Prostate gland (tissue), 2 donors: ENCODE data around the gene ARHGAP21. TPM values are rescaled to one million over a fixed set of nuclear protein-coding genes. Genes with fewer than 3 reads are reported as not detected.

ENCODE experiments used
- DNase-seq: peaks from one replicate; pipeline ENCODE4 v3.0.0-alpha.2; 2019; ENCODE audit warnings: low spot score
- H3K27ac ChIP-seq, 2 donors: fragments of 200-600 bp; sonication (generic); 2 replicates each; pipeline ENCODE4 v1.5.1; 2017 to 2019
- H3K27me3 ChIP-seq: fragments of 200-600 bp; sonication (generic); replicated peaks from 2 replicates; pipeline ENCODE4 v1.5.1; 2019; ENCODE audit not compliant: insufficient read depth
- H3K36me3 ChIP-seq, 2 donors: fragments of 200-600 bp; sonication (generic); 1 replicate in 1 of 2; 2 replicates in 1 of 2; pipeline versions ENCODE4 v1.5.1 to v1.8.1; 2017 to 2019
- H3K4me1 ChIP-seq: fragments of 200-600 bp; sonication (generic); replicated peaks from 2 replicates; pipeline ENCODE4 v1.5.1; 2019
- H3K4me3 ChIP-seq, 2 donors: fragments of 200-600 bp; sonication (generic); 2 replicates each; pipeline ENCODE4 v1.5.1; 2017 to 2019
- H3K9me3 ChIP-seq: fragments of 200-600 bp; sonication (generic); 2 replicates; pipeline ENCODE4 v1.5.1; 2017
- CTCF ChIP-seq, 4 experiments: fragments of 200-600 bp in 2 of 4; fragments of 450-650 bp in 2 of 4; sonication (generic) in 2 of 4; IDR thresholded peaks; 1 replicate in 3 of 4; 2 replicates in 1 of 4; pipeline ENCODE4 v1.5.1; 2016 to 2019; ENCODE audit warnings: antibody characterized with exemption in 4 of 4, mild to moderate bottlenecking in 2 of 4, moderate library complexity in 2 of 4
- POLR2A ChIP-seq: fragments of 450-650 bp; IDR thresholded peaks from one replicate; pipeline ENCODE4 v1.6.1; 2016; ENCODE audit warnings: antibody characterized with exemption, mild to moderate bottlenecking
- POLR2AphosphoS5 ChIP-seq: sonication (generic); formaldehyde crosslinking; IDR thresholded peaks from one replicate; pipeline ENCODE4 v1.6.1; 2017; ENCODE audit warnings: antibody characterized with exemption
- WGBS: methylation state at CpG from one replicate; pipeline ENCODE4 v1.1.5; 2018; 5-methylcytosine and 5-hydroxymethylcytosine counted together
- intact Hi-C: fragments of 100-400 bp; cut with DNase I; formaldehyde crosslinking; loops from one replicate; pipeline ENCODE4 v1.14.2; 2022
- total RNA-seq, 2 donors: library from RNA; depleted of rRNA; stranded (reverse); fragments of >200 nt; gene quantifications; one replicate each; pipeline ENCODE4 v1.1.0, GENCODE V29; 2016

Gene ARHGAP21
- total RNA-seq, 2 donors from 2014 or later: 42.3 to 44.3 TPM

- TF ChIP-seq CTCF (IDR thresholded peaks at IDR 0.05) (no peak), POLR2AphosphoS5 (no peak), POLR2A (no peak)
- 88% methylated on average over 6 of the region's 6 CpGs for WGBS
- Histone ChIP-seq H3K9me3 (no peaks in the 10 kb centered on the region), H3K27ac (no peak overlapping the region), H3K4me1 (no peaks in the 10 kb centered on the region), H3K27me3 (no peaks in the 10 kb centered on the region), H3K36me3 (no peaks in the 10 kb centered on the region), H3K4me3 (no peak overlapping the region)
- no peak for DNase-seq
- intact Hi-C loops: loop anchor here (5.0 to 10.0 kb wide), 2 partner anchors 341 to 439 kb away; no protein-coding TSS in a partner anchor
These were observed 79.9 kb downstream of the ARHGAP21 start for GRCh38 chr10:24643679-24644209.

GRCh38 chr10:24642921-24643678, 80.6 kb downstream of the ARHGAP21 start:
- intact Hi-C loops: loop anchor here (5.0 to 10.0 kb wide), 2 partner anchors 342 to 439 kb away; no protein-coding TSS in a partner anchor

GRCh38 chr10:24639124-24639523, 84.6 kb downstream of the ARHGAP21 start:
- 95% methylated on average over 1 of the region's 1 CpG for WGBS
- Histone ChIP-seq H3K4me1 (no peaks in the 10 kb centered on the region), H3K36me3 (no peaks in the 10 kb centered on the region), H3K9me3 (no peaks in the 10 kb centered on the region), H3K4me3 (no peak overlapping the region), H3K27ac (no peak overlapping the region), H3K27me3 (no peaks in the 10 kb centered on the region)
- intact Hi-C loops: no loop called here
- DNase-seq: no peak
- no peak for TF ChIP-seq POLR2AphosphoS5

More at GRCh38 chr10:24642921-24643678, 80.6 kb downstream of the ARHGAP21 start:
- Histone ChIP-seq H3K4me3 (no peak overlapping the region), H3K27ac (no peak overlapping the region), H3K36me3 (no peaks in the 10 kb centered on the region), H3K4me1 (no peaks in the 10 kb centered on the region), H3K9me3 (no peaks in the 10 kb centered on the region), H3K27me3 (no peaks in the 10 kb centered on the region)
- TF ChIP-seq CTCF (IDR thresholded peaks at IDR 0.05) (peak; percentile 52 to 87 (median 80)), POLR2AphosphoS5 (peak; percentile 70), POLR2A (no peak)
- 39% methylated on average over 6 of the region's 6 CpGs for WGBS
- DNase-seq: peak; percentile 35

GRCh38 chr10:24625778-24626177, 97.9 kb downstream of the ARHGAP21 start:
- intact Hi-C loops: no loop called here
- 98% methylated on average over 4 of the region's 4 CpGs for WGBS
- DNase-seq: no peak
- Histone ChIP-seq H3K9me3 (no peaks in the 10 kb centered on the region), H3K36me3 (no peaks in the 10 kb centered on the region), H3K27ac (no peak overlapping the region), H3K4me1 (no peaks in the 10 kb centered on the region), H3K27me3 (no peaks in the 10 kb centered on the region), H3K4me3 (no peak overlapping the region)
- TF ChIP-seq POLR2AphosphoS5: no peak
- TF ChIP-seq POLR2A: no peak
- TF ChIP-seq CTCF (IDR thresholded peaks at IDR 0.05): no peak

GRCh38 chr10:24623383-24623782, 100.3 kb downstream of the ARHGAP21 start:
- Histone ChIP-seq H3K9me3 (no peaks in the 10 kb centered on the region), H3K36me3 (no peaks in the 10 kb centered on the region), H3K27me3 (no peaks in the 10 kb centered on the region), H3K4me3 (no peak overlapping the region), H3K27ac (no peak overlapping the region), H3K4me1 (no peaks in the 10 kb centered on the region)
- 93% methylated on average over 2 of the region's 2 CpGs for WGBS
- no peak for DNase-seq
- intact Hi-C loops: no loop called here
- TF ChIP-seq POLR2A: no peak
- no peak for TF ChIP-seq CTCF (IDR thresholded peaks at IDR 0.05)
- TF ChIP-seq POLR2AphosphoS5: no peak
